NCI-H1417 treated with DMSO at 0.1 percent for 48 hours (cell line): ENCODE data around the gene HDAC7.

ENCODE experiments used
- DNase-seq: peaks from one replicate; lab custom pipeline; 2025; lab: John Stamatoyannopoulos, UW

HDAC7 gene

GRCh38 chr12:47819896-47820630, at the start of gene HDAC7:
HDAC7 (minus strand) TSS chr12:47819903; CDS start chr12:47819785, 118 bp downstream.
- DNase-seq = peak; percentile 6

- no peak for DNase-seq
Measured at GRCh38 chr12:47868552-47869031, 48.9 kb upstream of the HDAC7 start.

DNA sequence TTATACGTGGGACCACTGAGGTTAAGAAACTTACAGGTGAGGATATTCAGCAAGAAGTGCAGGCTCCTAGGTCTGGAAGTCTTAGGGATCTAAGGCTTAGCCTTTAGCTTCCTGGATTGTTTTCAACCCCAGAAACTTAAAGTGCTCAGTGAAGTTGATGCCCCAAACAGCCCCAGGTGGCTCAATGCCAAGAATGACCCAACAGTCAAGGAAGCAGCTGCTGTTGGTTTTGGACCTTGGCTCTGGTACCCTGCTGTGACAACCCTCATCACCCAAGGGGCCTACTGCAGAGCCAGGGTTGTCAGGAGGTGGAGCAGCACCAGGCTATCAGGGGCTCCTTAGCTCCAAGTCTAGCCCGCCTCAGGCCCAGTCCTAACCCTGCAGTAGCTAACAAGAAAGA, 48.3 kb upstream of the HDAC7 start:
- no peak for DNase-seq

- no peak for DNase-seq
Measured at GRCh38 chr12:47867495-47867941, 47.8 kb upstream of the HDAC7 start.

DNA sequence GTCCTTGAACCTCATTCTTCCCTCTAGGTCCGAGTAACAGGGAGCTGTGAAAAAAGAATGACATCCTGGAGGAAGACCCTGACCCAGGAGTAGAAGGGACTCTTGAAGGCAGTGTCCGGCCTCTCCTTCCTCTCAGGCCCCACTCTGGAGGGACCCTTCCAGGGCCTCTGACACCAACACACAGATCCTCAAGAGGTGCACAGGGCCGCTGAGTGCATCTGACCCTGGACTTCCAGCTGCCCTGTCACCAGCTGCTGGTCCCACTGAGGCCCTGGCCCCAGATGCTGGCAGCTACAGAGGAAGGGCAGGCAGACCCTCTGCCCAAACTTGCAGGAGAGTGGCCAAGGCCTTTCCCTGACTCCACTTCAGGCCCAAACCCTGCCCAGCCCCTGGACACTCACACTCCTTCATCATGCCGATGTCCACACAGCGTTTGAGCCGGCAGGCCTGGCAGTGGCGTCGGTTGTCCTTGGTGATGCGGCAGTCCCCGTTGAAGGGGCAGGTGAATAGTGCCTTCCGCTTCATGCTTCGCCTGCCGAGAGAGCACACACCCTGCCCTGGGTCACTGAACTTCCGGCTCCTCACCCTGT, 45.0 kb upstream of the HDAC7 start:
- DNase-seq = no peak

GRCh38 chr12:47863985-47864384, 44.3 kb upstream of the HDAC7 start:
- no peak for DNase-seq

DNA sequence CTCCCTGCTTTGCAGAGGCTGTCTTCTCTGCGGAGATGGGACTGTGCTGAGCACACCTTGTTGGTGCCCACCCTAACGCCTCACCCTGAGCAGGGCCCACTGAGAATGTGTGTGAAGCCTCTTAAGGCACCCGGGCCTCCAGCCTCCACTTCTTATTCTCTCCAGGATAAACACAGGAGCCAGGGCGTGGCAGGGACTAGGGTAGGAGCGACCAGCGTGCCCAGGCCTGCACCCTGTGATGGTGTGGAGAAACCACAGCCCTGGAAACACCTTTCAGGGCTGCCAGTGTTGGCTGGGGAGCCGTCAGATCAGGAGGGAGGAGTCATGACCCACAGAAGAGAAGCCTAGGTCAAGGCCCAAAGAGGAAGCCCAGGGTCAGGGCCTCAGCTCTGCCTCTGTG, 43.8 kb upstream of the HDAC7 start:
- no peak for DNase-seq

GRCh38 chr12:47862881-47863280, 43.2 kb upstream of the HDAC7 start:
- DNase-seq = no peak

- no peak for DNase-seq
Measured at GRCh38 chr12:47862167-47862750, 42.6 kb upstream of the HDAC7 start.

GRCh38 chr12:47860873-47861272, 41.2 kb upstream of the HDAC7 start:
- DNase-seq = no peak

- no peak for DNase-seq
Measured at GRCh38 chr12:47860279-47860841, 40.7 kb upstream of the HDAC7 start.

GRCh38 chr12:47858511-47859266, 39.0 kb upstream of the HDAC7 start:
- DNase-seq = no peak

DNA sequence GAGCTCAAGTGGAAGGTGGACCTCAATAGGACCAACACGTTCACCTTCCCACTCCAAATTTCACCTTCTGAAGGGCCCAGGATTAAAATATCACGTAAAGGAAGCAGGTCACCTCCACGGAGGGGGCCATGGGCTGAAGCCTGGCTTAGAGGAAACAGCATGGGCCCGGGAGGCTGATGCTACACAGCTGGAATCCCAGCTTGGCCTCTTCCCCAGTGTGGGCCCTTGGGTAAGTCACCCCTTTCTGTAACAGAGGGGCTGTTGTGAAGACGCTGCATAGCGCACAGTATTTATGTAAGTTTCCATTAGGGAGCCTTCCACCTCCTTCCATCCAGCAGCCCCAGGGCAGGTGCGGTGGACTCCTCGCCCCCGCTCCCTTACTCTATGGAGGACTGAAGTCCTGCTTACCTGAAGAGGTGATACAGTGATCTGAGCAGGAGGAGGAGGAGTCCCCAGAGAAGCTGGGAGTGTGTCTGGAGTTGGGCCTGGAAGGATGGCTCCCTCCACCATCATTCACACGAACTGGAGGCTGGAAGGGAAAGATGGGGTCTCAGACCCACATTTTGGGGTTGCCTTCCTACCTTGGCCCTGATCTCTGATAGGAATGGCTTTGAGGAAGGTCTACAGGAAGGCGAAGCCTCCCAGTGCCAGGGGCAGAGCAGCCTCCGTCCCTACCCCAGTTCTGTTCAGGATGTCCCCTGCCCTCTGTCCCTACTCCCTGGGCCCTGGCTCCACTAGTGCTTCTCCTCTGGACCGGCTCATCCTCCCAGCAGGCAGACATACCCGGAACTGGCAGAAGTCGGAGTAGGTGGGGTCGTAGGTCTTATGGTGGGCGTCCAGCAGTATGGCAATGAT, 37.2 kb upstream of the HDAC7 start:
- no peak for DNase-seq

DNA sequence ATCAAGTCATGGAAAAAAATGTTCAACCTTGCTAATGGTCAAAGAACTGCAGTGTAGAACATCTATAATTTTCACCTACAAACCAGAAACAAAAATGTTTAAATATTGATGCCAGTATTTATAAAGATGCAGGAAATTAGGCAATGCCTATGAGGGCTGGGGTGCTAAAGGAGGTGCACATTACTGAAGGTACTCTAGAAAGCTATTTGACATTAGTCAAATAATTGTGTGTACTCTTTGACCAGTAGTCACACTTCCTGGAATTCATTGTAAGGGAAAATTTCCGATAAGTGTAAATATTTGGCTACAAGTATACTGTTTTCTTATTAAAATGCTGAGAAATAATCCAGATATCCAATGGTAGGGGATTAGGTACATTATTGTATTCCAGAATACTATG, 36.4 kb upstream of the HDAC7 start:
- no peak for DNase-seq

GRCh38 chr12:47855502-47855901, 35.8 kb upstream of the HDAC7 start:
- no peak for DNase-seq

DNA sequence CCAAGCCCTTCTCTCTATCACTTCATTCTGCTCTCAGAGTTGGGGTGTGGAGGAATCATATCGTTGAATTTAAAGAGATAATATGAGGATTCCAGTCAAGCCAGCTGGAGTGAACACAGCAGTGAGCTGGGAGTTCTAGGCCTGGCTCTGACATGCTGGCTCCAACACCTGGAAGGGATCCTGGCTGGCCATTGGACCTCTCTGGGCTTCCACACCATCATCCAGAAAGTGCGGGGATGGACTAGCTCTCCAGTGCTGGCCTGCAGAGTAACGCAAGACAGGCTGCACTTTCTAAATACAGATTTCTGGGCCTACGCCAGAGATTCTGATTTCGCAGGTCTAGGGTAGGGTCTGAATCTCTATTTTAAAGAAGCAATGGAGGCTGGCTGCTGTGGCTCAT, 34.8 kb upstream of the HDAC7 start:
- no peak for DNase-seq

GRCh38 chr12:47852096-47852571, 32.4 kb upstream of the HDAC7 start:
- DNase-seq = no peak

GRCh38 chr12:47851303-47851952, 31.7 kb upstream of the HDAC7 start:
- no peak for DNase-seq

GRCh38 chr12:47850153-47851084, 30.7 kb upstream of the HDAC7 start:
- DNase-seq = no peak
